Suprapubic skin (tissue), 4 donors: ENCODE data around the gene EHD4.

Source experiments
- CTCF ChIP-seq, 2 donors: fragments of 200-600 bp in 1 of 2; fragments of 450-650 bp in 1 of 2; sonication (generic) in 1 of 2; IDR thresholded peaks; one replicate each; pipeline ENCODE4 v1.5.1; 2016 to 2019; ENCODE audit warnings: antibody characterized with exemption in 2 of 2, mild to moderate bottlenecking in 1 of 2, moderate library complexity in 1 of 2
- POLR2A ChIP-seq, 2 donors: fragments of 450-650 bp; IDR thresholded peaks; one replicate each; pipeline ENCODE4 v1.6.1; 2017; ENCODE audit warnings: antibody characterized with exemption in 2 of 2, mild to moderate bottlenecking in 2 of 2, moderate library complexity in 2 of 2
- POLR2AphosphoS5 ChIP-seq, 3 donors: sonication (generic); formaldehyde crosslinking; IDR thresholded peaks; one replicate each; pipeline ENCODE4 v1.6.1; 2017; ENCODE audit warnings: antibody characterized with exemption in 3 of 3

- no peak for TF ChIP-seq POLR2A (IDR thresholded peaks at IDR 0.05)
- TF ChIP-seq CTCF (IDR thresholded peaks at IDR 0.05): no peak
- TF ChIP-seq POLR2AphosphoS5 (IDR thresholded peaks at IDR 0.05): no peak
These were observed 82.2 kb downstream of the EHD4 start for GRCh38 chr15:41890050-41890690.
